PC-9 (cell line): ENCODE results near the gene SNAP23.

Source experiments
- EZH2 ChIP-seq: fragments of 200-600 bp; sonication (generic); IDR thresholded peaks from 2 replicates; pipeline ENCODE4 v1.8.0; 2017; ENCODE audit warnings: antibody characterized with exemption, low read depth
- TF ChIP-seq, protein P1 (sequence below): fragments of 200-600 bp; sonication (generic); conservative IDR thresholded peaks from 2 replicates; pipeline ENCODE4 v1.6.1; 2017; ENCODE audit warnings: mixed run types, antibody characterized with exemption, mild to moderate bottlenecking, moderate library complexity

- TF ChIP-seq, protein P1, sequence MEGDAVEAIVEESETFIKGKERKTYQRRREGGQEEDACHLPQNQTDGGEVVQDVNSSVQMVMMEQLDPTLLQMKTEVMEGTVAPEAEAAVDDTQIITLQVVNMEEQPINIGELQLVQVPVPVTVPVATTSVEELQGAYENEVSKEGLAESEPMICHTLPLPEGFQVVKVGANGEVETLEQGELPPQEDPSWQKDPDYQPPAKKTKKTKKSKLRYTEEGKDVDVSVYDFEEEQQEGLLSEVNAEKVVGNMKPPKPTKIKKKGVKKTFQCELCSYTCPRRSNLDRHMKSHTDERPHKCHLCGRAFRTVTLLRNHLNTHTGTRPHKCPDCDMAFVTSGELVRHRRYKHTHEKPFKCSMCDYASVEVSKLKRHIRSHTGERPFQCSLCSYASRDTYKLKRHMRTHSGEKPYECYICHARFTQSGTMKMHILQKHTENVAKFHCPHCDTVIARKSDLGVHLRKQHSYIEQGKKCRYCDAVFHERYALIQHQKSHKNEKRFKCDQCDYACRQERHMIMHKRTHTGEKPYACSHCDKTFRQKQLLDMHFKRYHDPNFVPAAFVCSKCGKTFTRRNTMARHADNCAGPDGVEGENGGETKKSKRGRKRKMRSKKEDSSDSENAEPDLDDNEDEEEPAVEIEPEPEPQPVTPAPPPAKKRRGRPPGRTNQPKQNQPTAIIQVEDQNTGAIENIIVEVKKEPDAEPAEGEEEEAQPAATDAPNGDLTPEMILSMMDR: no peak
- TF ChIP-seq EZH2: no peak
Measured at GRCh38 chr15:42447599-42447998, 47.8 kb upstream of the SNAP23 start.
